OCI-LY1 (cell line): ENCODE data around the gene PREX1.

Experiments used
- H2AFZ ChIP-seq: fragments of 200-600 bp; sonication (generic), shearing (Covaris generic); 2 replicates; pipeline ENCODE4 v1.6.0; 2014; ENCODE audit warnings: antibody characterized with exemption, mild to moderate bottlenecking, low read length
- H3F3A ChIP-seq: fragments of 200-600 bp; sonication (generic), shearing (Covaris generic); 2 replicates; pipeline ENCODE4 v1.6.0; 2014; ENCODE audit warnings: mild to moderate bottlenecking, antibody characterized with exemption, low read length, moderate library complexity; ENCODE audit not compliant: insufficient read depth
- H3K27ac ChIP-seq: fragments of 200-600 bp; sonication (generic); 2 replicates; pipeline ENCODE4 v1.5.1; 2014; ENCODE audit warnings: low read length, mixed run types, mild to moderate bottlenecking, low read depth; ENCODE audit not compliant: poor library complexity, severe bottlenecking
- H3K27me3 ChIP-seq: fragments of 200-600 bp; sonication (generic); 2 replicates; pipeline ENCODE4 v1.6.0; 2014; ENCODE audit warnings: antibody characterized with exemption, mild to moderate bottlenecking, low read length, moderate library complexity; ENCODE audit not compliant: insufficient read depth
- H3K36me3 ChIP-seq: fragments of 200-600 bp; sonication (generic); 2 replicates; pipeline ENCODE4 v1.6.1; 2014; ENCODE audit warnings: mild to moderate bottlenecking, antibody characterized with exemption, low read length, moderate library complexity, mixed read lengths; ENCODE audit not compliant: insufficient read depth
- H3K4me1 ChIP-seq: fragments of 200-600 bp; sonication (generic); 2 replicates; pipeline ENCODE4 v1.5.1; 2014; ENCODE audit warnings: mild to moderate bottlenecking, low read length, moderate library complexity; ENCODE audit not compliant: insufficient read depth, severe bottlenecking
- H3K4me2 ChIP-seq: fragments of 200-600 bp; sonication (generic), shearing (Covaris generic); 2 replicates; pipeline ENCODE4 v1.6.1; 2014; ENCODE audit warnings: low read length
- H3K4me3 ChIP-seq: fragments of 200-600 bp; sonication (generic); 2 replicates; pipeline ENCODE4 v1.5.1; 2014; ENCODE audit warnings: low read length, low read depth, mild to moderate bottlenecking, mixed read lengths; ENCODE audit not compliant: poor library complexity, severe bottlenecking
- H3K79me2 ChIP-seq: fragments of 200-600 bp; shearing (Covaris generic); 2 replicates; pipeline ENCODE4 v1.6.1; 2016; ENCODE audit warnings: mixed run types, low read length, mixed read lengths; ENCODE audit not compliant: insufficient read depth
- H3K9ac ChIP-seq: fragments of 200-600 bp; sonication (generic), shearing (Covaris generic); 2 replicates; pipeline ENCODE4 v1.6.1; 2014; ENCODE audit warnings: mild to moderate bottlenecking, low read length, mixed read lengths
- H3K9me2 ChIP-seq: fragments of 200-600 bp; sonication (generic), shearing (Covaris generic); 2 replicates; pipeline ENCODE4 v1.6.1; 2014; ENCODE audit warnings: low read depth, mild to moderate bottlenecking, low read length, mixed read lengths
- H3K9me3 ChIP-seq: fragments of 200-600 bp; shearing (Covaris generic); 2 replicates; pipeline ENCODE4 v1.6.1; 2014; ENCODE audit warnings: low read length, mixed read lengths
- H4K20me1 ChIP-seq: fragments of 200-600 bp; sonication (generic), shearing (Covaris generic); 2 replicates; pipeline ENCODE4 v1.6.0; 2016; ENCODE audit warnings: mild to moderate bottlenecking, low read length; ENCODE audit not compliant: insufficient read depth
- CTCF ChIP-seq: fragments of 200-600 bp; sonication (generic), shearing (Covaris generic); IDR thresholded peaks from 2 replicates; pipeline ENCODE4 v1.5.1; 2017; ENCODE audit warnings: mild to moderate bottlenecking, antibody characterized with exemption, low read length, moderate library complexity, mixed read lengths
- EZH2 ChIP-seq: fragments of 200-600 bp; sonication (generic), shearing (Covaris generic); IDR thresholded peaks from 2 replicates; pipeline ENCODE4 v1.8.0; 2017; ENCODE audit warnings: borderline replicate concordance, mixed run types, mild to moderate bottlenecking, antibody characterized with exemption, low read length, moderate library complexity, mixed read lengths

Gene PREX1

DNA sequence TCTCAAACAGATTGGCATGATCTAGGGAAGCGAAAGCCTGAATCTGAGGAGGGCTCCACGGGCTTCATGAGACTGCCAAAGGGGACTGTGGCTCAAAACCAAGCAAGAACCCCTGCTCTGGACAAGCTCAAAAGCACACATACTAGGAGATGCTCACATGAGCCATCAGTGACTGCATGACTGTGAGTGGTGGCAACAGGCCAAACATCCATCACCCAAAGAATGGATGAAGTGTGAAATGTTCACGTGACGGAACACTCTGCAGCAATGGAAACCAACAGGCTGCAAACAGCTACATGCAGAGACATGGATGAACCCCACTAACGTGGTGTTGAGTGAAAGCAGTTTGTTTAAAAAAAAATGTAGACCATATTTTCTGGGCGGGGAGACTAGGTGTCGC is 136.3 kb downstream of the PREX1 start:
- H3K9ac ChIP-seq: no peak overlapping the region

DNA sequence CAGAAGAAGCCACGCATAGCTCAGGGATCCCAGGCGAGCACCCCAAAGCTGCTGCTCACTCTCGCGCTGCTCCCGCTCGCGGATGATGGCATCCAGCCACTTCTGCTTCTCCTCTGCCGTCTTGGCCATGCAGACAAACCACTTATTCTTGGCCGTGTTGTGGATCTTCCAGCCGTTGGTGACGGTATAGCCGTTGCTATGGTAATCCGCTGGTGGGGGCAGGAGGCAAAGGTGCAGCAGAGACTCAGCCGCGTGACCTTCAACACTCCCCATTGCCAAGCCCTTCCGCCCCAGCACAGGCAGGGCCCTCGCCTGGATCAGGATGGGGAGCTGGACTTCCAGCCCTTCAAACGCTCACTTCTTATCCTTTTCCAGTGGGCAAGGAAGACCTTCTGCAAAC is 136.9 kb downstream of the PREX1 start:
- Histone ChIP-seq H3K9ac (no peak overlapping the region), H3K4me2 (no peak overlapping the region), H3K79me2 (no peaks in the 10 kb centered on the region), H2AFZ (no peak overlapping the region), H3K36me3 (no peaks in the 10 kb centered on the region), H4K20me1 (no peaks in the 10 kb centered on the region), H3K9me3 (no peaks in the 10 kb centered on the region), H3F3A (no peaks in the 10 kb centered on the region), H3K4me1 (no peaks in the 10 kb centered on the region), H3K4me3 (no peak overlapping the region), H3K27ac (no peak overlapping the region), H3K27me3 (no peaks in the 10 kb centered on the region), H3K9me2 (no peaks in the 10 kb centered on the region)
- no peak for TF ChIP-seq EZH2

More for the DNA sequence above, 136.3 kb downstream of the PREX1 start:
- H3K4me3 ChIP-seq: no peak overlapping the region
- no peak overlapping the region for H2AFZ ChIP-seq
- no peaks in the 10 kb centered on the region for H3K9me2 ChIP-seq
- no peak overlapping the region for H3K27ac ChIP-seq
- no peaks in the 10 kb centered on the region for H3K4me1 ChIP-seq
- no peaks in the 10 kb centered on the region for H3K27me3 ChIP-seq
- no peak overlapping the region for H3K4me2 ChIP-seq
- H3K36me3 ChIP-seq: no peaks in the 10 kb centered on the region
- H3K79me2 ChIP-seq: no peaks in the 10 kb centered on the region
- TF ChIP-seq EZH2 (no peak), CTCF (no peak)
- H3F3A ChIP-seq: no peaks in the 10 kb centered on the region
- no peaks in the 10 kb centered on the region for H3K9me3 ChIP-seq
- no peaks in the 10 kb centered on the region for H4K20me1 ChIP-seq

- H3K9me3 ChIP-seq: no peaks in the 10 kb centered on the region
- H3K9ac ChIP-seq: no peak overlapping the region
- no peak overlapping the region for H2AFZ ChIP-seq
- H4K20me1 ChIP-seq: no peaks in the 10 kb centered on the region
- no peaks in the 10 kb centered on the region for H3K9me2 ChIP-seq
- H3K36me3 ChIP-seq: no peaks in the 10 kb centered on the region
- no peaks in the 10 kb centered on the region for H3K4me1 ChIP-seq
- no peaks in the 10 kb centered on the region for H3F3A ChIP-seq
- no peak overlapping the region for H3K4me3 ChIP-seq
- TF ChIP-seq CTCF (no peak), EZH2 (no peak)
- H3K27me3 ChIP-seq: no peaks in the 10 kb centered on the region
- H3K4me2 ChIP-seq: no peak overlapping the region
- H3K79me2 ChIP-seq: no peaks in the 10 kb centered on the region
- no peak overlapping the region for H3K27ac ChIP-seq
Measured at GRCh38 chr20:48689874-48690571, 137.8 kb downstream of the PREX1 start.

DNA sequence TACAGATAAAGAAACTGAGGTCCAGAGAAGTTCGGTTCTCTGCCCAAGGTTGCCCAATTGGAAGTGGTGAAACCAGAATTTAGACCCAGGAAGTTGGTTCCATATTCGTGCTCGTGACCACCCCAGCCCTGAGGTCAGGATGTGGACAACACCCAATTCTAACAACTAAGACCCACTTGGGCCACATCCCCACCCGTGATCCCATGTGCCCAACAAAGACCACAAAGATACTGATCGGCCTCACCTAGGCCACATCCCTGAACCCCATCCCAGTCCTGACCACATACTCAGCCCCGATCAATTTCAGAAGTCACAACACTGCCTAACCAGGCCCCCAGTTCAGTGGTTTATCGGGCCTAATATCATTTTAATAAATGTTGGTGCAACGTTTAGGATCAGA is 138.4 kb downstream of the PREX1 start:
- no peaks in the 10 kb centered on the region for H3K27me3 ChIP-seq
- no peak overlapping the region for H3K9ac ChIP-seq
- H3K4me2 ChIP-seq: no peak overlapping the region
- no peaks in the 10 kb centered on the region for H3F3A ChIP-seq
- H3K79me2 ChIP-seq: no peaks in the 10 kb centered on the region
- no peaks in the 10 kb centered on the region for H3K9me2 ChIP-seq
- no peaks in the 10 kb centered on the region for H3K4me1 ChIP-seq
- no peaks in the 10 kb centered on the region for H4K20me1 ChIP-seq
- no peak overlapping the region for H2AFZ ChIP-seq
- no peaks in the 10 kb centered on the region for H3K9me3 ChIP-seq
- TF ChIP-seq EZH2: no peak
- no peak for TF ChIP-seq CTCF
- no peaks in the 10 kb centered on the region for H3K36me3 ChIP-seq
- H3K27ac ChIP-seq: no peak overlapping the region
- H3K4me3 ChIP-seq: no peak overlapping the region
